HepG2 (cell line): ENCODE measurements around the gene CCDC57.

Experiments used
- ATRX ChIP-seq: sonication (generic); formaldehyde crosslinking; IDR thresholded peaks from 2 replicates; pipeline ENCODE4 v1.4.0; 2020; ENCODE audit warnings: missing genetic modification reagents, borderline replicate concordance
- CTCF ChIP-seq: sonication (generic); formaldehyde crosslinking; IDR thresholded peaks from 2 replicates; pipeline ENCODE4 v1.5.0; 2020; ENCODE audit warnings: mild to moderate bottlenecking, missing genetic modification reagents, moderate library complexity
- GPBP1L1 ChIP-seq: sonication (generic); formaldehyde crosslinking; IDR thresholded peaks from 2 replicates; pipeline ENCODE4 v1.5.0; 2020; ENCODE audit warnings: mild to moderate bottlenecking, missing genetic modification reagents
- KMT2B ChIP-seq: IDR thresholded peaks from 2 replicates; pipeline ENCODE4 v1.6.1; 2016; ENCODE audit warnings: missing genetic modification reagents, missing compliant biosample characterization
- MTF1 ChIP-seq: sonication (generic); formaldehyde crosslinking; IDR thresholded peaks from 2 replicates; pipeline ENCODE4 v1.5.0; 2020; ENCODE audit warnings: missing genetic modification reagents
- NCOA1 ChIP-seq: sonication (generic); formaldehyde crosslinking; IDR thresholded peaks from 2 replicates; pipeline ENCODE4 v1.9.0; 2021; ENCODE audit warnings: missing genetic modification reagents
- NFAT5 ChIP-seq: sonication (generic); formaldehyde crosslinking; IDR thresholded peaks from 2 replicates; pipeline ENCODE4 v1.4.0; 2020; ENCODE audit warnings: missing genetic modification reagents
- POLR2A ChIP-seq, 2 experiments: IDR thresholded peaks; 2 replicates each; pipeline ENCODE4 v1.6.1; 2011; ENCODE audit warnings: low read depth in 2 of 2, low read length in 2 of 2, mild to moderate bottlenecking in 1 of 2, moderate library complexity in 1 of 2; ENCODE audit not compliant: insufficient read depth in 1 of 2
- POLR2AphosphoS2 ChIP-seq: IDR thresholded peaks from 2 replicates; pipeline ENCODE4 v1.6.1; 2011; ENCODE audit warnings: low read depth, low read length, improper control_type of control experiment
- STAG1 ChIP-seq: sonication (generic); formaldehyde crosslinking; IDR thresholded peaks from 2 replicates; pipeline ENCODE4 v1.4.0; 2020; ENCODE audit warnings: missing genetic modification reagents
- TEF ChIP-seq: sonication (generic); formaldehyde crosslinking; IDR thresholded peaks from 2 replicates; pipeline ENCODE4 v1.5.0; 2020; ENCODE audit warnings: missing genetic modification reagents
- THAP7 ChIP-seq: sonication (generic); formaldehyde crosslinking; IDR thresholded peaks from 2 replicates; pipeline ENCODE4 v1.8.1; 2023; ENCODE audit warnings: mild to moderate bottlenecking, missing genetic modification reagents
- ZNF639 ChIP-seq: conservative IDR thresholded peaks from 2 replicates; pipeline ENCODE4 v1.6.1; 2018; ENCODE audit warnings: missing genetic modification reagents
- ZNF768 ChIP-seq: sonication (generic); formaldehyde crosslinking; IDR thresholded peaks from 2 replicates; pipeline ENCODE4 v1.4.0; 2020; ENCODE audit warnings: missing genetic modification reagents

GRCh38 chr17:82232876-82233785 is 20.5 kb upstream of the CCDC57 start:
- TF ChIP-seq POLR2A (IDR thresholded peaks at IDR 0.05; ENCODE audit: insufficient read depth in 1 of 2, low read depth in 2 of 2, low read length in 2 of 2) (no peak), NCOA1 (no peak), TEF (CRISPR knock-in tag) (no peak), ATRX (CRISPR knock-in tag) (no peak), NFAT5 (no peak), KMT2B (CRISPR knock-in tag) (no peak), MTF1 (CRISPR knock-in tag) (no peak), ZNF768 (CRISPR knock-in tag) (no peak), CTCF (no peak), POLR2AphosphoS2 (no peak), THAP7 (CRISPR knock-in tag) (no peak), GPBP1L1 (no peak), STAG1 (CRISPR knock-in tag) (no peak), ZNF639 (CRISPR knock-in tag) (no peak)
